GM21526 (cell line): ENCODE data around the gene BAZ2B.

Experiments
- ATAC-seq: cut with Tn5 transposase; IDR thresholded peaks from one replicate; pipeline ENCODE4 v1.9.1; 2021; ENCODE audit warnings: moderate library complexity; ENCODE audit not compliant: unreplicated experiment, low FRiP score

Gene BAZ2B

GRCh38 chr2:159281002-159281401 is 335.3 kb downstream of the BAZ2B start:
- ATAC-seq = no peak

DNA sequence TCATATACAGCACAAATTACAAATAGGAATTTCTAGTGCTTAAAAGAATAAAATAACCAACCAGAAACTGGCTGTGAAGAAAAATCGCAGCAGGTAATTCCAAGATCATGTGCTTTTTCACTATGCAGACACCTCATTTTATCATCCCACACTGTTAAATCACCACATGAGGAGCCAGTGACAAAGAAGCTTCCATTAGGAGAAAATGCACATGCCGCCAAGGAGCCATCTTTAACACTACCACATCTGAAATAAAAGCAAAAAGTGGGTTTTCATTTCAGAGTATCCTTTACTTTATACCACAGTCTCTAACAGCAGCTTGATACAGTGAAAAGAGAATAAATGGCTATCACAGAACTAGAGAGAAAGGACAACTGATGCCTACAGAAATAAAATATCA is 336.6 kb downstream of the BAZ2B start:
- no peak for ATAC-seq

GRCh38 chr2:159275111-159275510 is 341.2 kb downstream of the BAZ2B start:
- no peak for ATAC-seq

DNA sequence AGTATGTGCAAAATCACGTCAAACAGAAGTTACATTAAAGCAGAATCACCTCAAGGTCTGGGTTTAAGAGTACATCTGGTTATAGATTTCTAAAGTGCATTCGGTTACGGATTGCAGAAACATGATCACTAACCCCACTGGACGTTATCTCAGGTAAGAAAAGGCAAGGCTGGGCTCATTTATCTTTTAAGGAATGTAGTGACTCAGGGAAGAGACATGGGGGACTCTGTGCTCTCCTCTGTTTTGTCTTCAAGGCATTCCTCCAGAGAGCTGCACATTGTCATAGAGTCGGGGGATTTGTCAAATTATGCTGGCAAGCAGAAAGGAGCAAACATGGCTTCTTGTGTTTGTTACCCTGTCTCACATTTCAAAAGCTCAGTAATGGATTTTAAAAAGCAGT is 344.2 kb downstream of the BAZ2B start:
- ATAC-seq = no peak

DNA sequence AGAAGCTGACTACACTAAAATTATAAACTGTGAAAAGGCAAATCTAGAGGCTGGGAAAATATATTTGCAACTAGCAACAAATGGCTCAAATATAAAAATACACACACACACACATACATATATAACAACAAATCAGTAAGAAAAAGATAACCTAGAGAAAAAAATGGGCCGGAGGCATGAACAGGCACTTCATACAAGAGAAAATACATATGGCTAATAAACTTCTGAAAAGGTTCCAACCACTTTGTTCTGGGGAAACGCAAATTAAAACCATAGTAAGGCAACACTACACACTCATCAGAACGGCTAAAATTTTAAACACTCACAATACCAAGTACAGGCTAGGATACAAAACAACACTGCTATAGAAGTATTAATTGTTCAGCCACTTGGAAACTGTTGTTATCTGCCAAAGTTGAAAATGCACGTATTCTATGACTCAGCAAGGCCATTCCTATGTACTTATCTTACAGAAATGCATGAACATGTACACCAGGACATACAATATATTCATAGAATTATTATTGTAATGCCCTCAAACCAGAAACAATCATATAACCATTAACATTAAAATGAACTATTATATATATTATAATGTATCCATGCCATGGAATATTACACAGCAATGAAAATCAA is 345.5 kb downstream of the BAZ2B start:
- no peak for ATAC-seq
